ENCODE measurements around the gene FHL1.

The FHL1 gene

DNA sequence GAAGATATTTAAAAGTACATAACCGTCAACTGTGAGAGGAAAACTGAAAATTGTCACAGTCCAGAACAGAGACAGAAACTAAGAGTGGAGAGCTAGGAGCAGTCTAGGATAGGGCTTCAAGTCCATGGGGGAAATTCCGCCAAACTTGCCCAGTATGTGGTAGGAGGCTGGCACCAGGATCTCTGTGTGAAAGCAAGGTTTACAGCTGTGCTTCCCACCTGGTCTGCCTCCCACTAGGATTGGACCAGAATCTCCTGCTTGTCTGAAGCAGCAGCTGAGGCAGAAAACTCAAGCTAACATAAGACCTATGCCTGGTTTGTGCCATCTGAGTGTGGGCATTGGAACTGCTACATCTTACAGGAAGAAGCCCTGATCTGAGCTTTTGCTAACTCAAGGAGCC is 18.6 kb upstream of the FHL1 start:
- peaks cover 0 to 2% (median 0%) of the 10 kb centered on the region in 4 experiments for H3K4me1 ChIP-seq (ENCODE audit: control extremely low read depth in 1 of 4, control insufficient read depth in 4 of 4, insufficient read depth in 4 of 4, low read length in 3 of 4)
- ChIA-PET CTCF (no interaction called here), POLR2A (no interaction called here)
- no peaks in the 10 kb centered on the region for H3K9me3 ChIP-seq (ENCODE audit: control extremely low read depth in 1 of 5, control insufficient read depth in 4 of 5, insufficient read depth in 2 of 5, low read depth in 1 of 5, low read length in 4 of 5)
- no peak overlapping the region for H3K27ac ChIP-seq (ENCODE audit: insufficient read depth in 1 of 2, low read depth in 1 of 2, low read length in 2 of 2, poor library complexity in 1 of 2, severe bottlenecking in 2 of 2)
- no peaks in the 10 kb centered on the region for H3K36me3 ChIP-seq (ENCODE audit: control insufficient read depth in 4 of 4, insufficient read depth in 4 of 4, low read length in 3 of 4)
- H3K27me3 ChIP-seq (replicated peaks in 2 of 5; ENCODE audit: control insufficient read depth in 4 of 5, insufficient read depth in 5 of 5, low read length in 4 of 5) = no peaks in the 10 kb centered on the region
- no peak for DNase-seq
- no peak overlapping the region for H3K4me3 ChIP-seq (ENCODE audit: control insufficient read depth in 1 of 7, extremely low read depth in 1 of 7, insufficient read depth in 4 of 7, low read depth in 2 of 7, low read length in 6 of 7)
- 90% methylated on average over 2 of the region's 2 CpGs for WGBS (ENCODE audit: insufficient coverage)

- CTCF ChIA-PET = interaction anchor here (1.0 to 1.1 kb wide), 2 partner anchors 12 to 103 kb away, joined by 3 read pairs; no protein-coding TSS in a partner anchor
- Histone ChIP-seq H3K9me3 (ENCODE audit: control extremely low read depth in 1 of 5, control insufficient read depth in 4 of 5, insufficient read depth in 2 of 5, low read depth in 1 of 5, low read length in 4 of 5) (no peaks in the 10 kb centered on the region), H3K27me3 (replicated peaks in 2 of 5; ENCODE audit: control insufficient read depth in 4 of 5, insufficient read depth in 5 of 5, low read length in 4 of 5) (no peaks in the 10 kb centered on the region), H3K4me3 (ENCODE audit: control insufficient read depth in 1 of 7, extremely low read depth in 1 of 7, insufficient read depth in 4 of 7, low read depth in 2 of 7, low read length in 6 of 7) (no peak overlapping the region), H3K36me3 (ENCODE audit: control insufficient read depth in 4 of 4, insufficient read depth in 4 of 4, low read length in 3 of 4) (no peaks in the 10 kb centered on the region), H3K27ac (ENCODE audit: insufficient read depth in 1 of 2, low read depth in 1 of 2, low read length in 2 of 2, poor library complexity in 1 of 2, severe bottlenecking in 2 of 2) (no peak overlapping the region), H3K4me1 (ENCODE audit: control extremely low read depth in 1 of 4, control insufficient read depth in 4 of 4, insufficient read depth in 4 of 4, low read length in 3 of 4) (peaks cover 0 to 2% (median 0%) of the 10 kb centered on the region in 4 experiments)
- DNase-seq = peak in 2 of 3 donors; percentile 42 to 47
- POLR2A ChIA-PET = no interaction called here
- WGBS (ENCODE audit: insufficient coverage) = 95% methylated on average over 4 of the region's 6 CpGs
Measured at GRCh38 chrX:136130931-136131833, 16.2 kb upstream of the FHL1 start.

GRCh38 chrX:136138939-136139338 is 8.4 kb upstream of the FHL1 start:
- ChIA-PET POLR2A (no interaction called here), CTCF (no interaction called here)
- Histone ChIP-seq H3K27ac (ENCODE audit: insufficient read depth in 1 of 2, low read depth in 1 of 2, low read length in 2 of 2, poor library complexity in 1 of 2, severe bottlenecking in 2 of 2) (no peak overlapping the region), H3K4me1 (ENCODE audit: control extremely low read depth in 1 of 4, control insufficient read depth in 4 of 4, insufficient read depth in 4 of 4, low read length in 3 of 4) (peaks cover 0 to 5% (median under 1%) of the 10 kb centered on the region in 4 experiments), H3K36me3 (ENCODE audit: control insufficient read depth in 4 of 4, insufficient read depth in 4 of 4, low read length in 3 of 4) (no peaks in the 10 kb centered on the region), H3K4me3 (ENCODE audit: control insufficient read depth in 1 of 7, extremely low read depth in 1 of 7, insufficient read depth in 4 of 7, low read depth in 2 of 7, low read length in 6 of 7) (no peak overlapping the region), H3K27me3 (replicated peaks in 2 of 5; ENCODE audit: control insufficient read depth in 4 of 5, insufficient read depth in 5 of 5, low read length in 4 of 5) (no peaks in the 10 kb centered on the region), H3K9me3 (ENCODE audit: control extremely low read depth in 1 of 5, control insufficient read depth in 4 of 5, insufficient read depth in 2 of 5, low read depth in 1 of 5, low read length in 4 of 5) (no peaks in the 10 kb centered on the region)
- no peak for DNase-seq
- WGBS (ENCODE audit: insufficient coverage) = no CpG with 5 or more reads among the region's 4 CpGs

DNA sequence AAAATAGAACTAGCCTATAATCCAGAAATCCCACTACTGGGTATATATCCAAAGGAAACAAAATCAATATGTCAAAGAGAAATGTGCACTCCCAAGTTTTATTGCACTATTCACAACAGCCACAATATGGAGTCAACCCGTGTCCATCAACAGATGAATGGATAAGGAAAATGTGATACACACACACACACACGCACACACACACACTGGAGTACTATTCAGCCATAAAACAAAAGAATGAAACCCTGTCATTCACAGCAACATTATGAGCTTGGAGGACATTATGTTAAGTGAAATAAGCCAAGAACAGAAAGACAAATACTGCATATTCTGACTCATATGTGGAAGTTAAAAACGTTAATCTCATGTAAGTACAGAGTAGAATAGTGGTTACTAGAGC is 5.8 kb upstream of the FHL1 start:
- ChIA-PET POLR2A (no interaction called here), CTCF (no interaction called here)
- Histone ChIP-seq H3K9me3 (ENCODE audit: control extremely low read depth in 1 of 5, control insufficient read depth in 4 of 5, insufficient read depth in 2 of 5, low read depth in 1 of 5, low read length in 4 of 5) (no peaks in the 10 kb centered on the region), H3K4me1 (ENCODE audit: control extremely low read depth in 1 of 4, control insufficient read depth in 4 of 4, insufficient read depth in 4 of 4, low read length in 3 of 4) (peaks cover 4 to 15% (median 8%) of the 10 kb centered on the region in 4 experiments), H3K4me3 (ENCODE audit: control insufficient read depth in 1 of 7, extremely low read depth in 1 of 7, insufficient read depth in 4 of 7, low read depth in 2 of 7, low read length in 6 of 7) (no peak overlapping the region), H3K27me3 (replicated peaks in 2 of 5; ENCODE audit: control insufficient read depth in 4 of 5, insufficient read depth in 5 of 5, low read length in 4 of 5) (peaks cover 0 to under 1% (median 0%) of the 10 kb centered on the region in 5 experiments), H3K36me3 (ENCODE audit: control insufficient read depth in 4 of 4, insufficient read depth in 4 of 4, low read length in 3 of 4) (no peaks in the 10 kb centered on the region), H3K27ac (ENCODE audit: insufficient read depth in 1 of 2, low read depth in 1 of 2, low read length in 2 of 2, poor library complexity in 1 of 2, severe bottlenecking in 2 of 2) (no peak overlapping the region)
- DNase-seq = no peak
- WGBS (ENCODE audit: insufficient coverage) = 69% methylated on average over 1 of the region's 3 CpGs

DNA sequence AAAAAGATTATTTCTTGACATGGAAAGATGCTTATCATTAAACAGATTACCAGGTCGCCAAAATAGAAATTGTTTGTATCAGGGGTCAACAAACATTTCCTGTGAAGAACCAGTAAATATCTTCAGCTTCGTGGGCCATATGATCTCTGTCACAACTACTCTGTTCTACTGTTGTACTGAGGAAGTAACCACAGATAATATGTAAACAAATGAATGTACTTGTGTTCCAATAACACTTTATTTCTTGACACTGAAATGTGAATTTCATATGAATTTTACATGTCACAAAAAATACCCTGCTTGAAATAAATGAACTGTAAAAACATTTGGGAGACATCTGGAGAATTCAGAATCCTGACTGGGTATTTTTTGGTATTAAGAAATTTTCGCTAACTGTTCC is 4.7 kb upstream of the FHL1 start:
- POLR2A ChIA-PET = no interaction called here
- Histone ChIP-seq H3K36me3 (ENCODE audit: control insufficient read depth in 4 of 4, insufficient read depth in 4 of 4, low read length in 3 of 4) (no peaks in the 10 kb centered on the region), H3K4me3 (ENCODE audit: control insufficient read depth in 1 of 7, extremely low read depth in 1 of 7, insufficient read depth in 4 of 7, low read depth in 2 of 7, low read length in 6 of 7) (no peak overlapping the region), H3K9me3 (ENCODE audit: control extremely low read depth in 1 of 5, control insufficient read depth in 4 of 5, insufficient read depth in 2 of 5, low read depth in 1 of 5, low read length in 4 of 5) (no peaks in the 10 kb centered on the region), H3K27ac (ENCODE audit: insufficient read depth in 1 of 2, low read depth in 1 of 2, low read length in 2 of 2, poor library complexity in 1 of 2, severe bottlenecking in 2 of 2) (no peak overlapping the region), H3K4me1 (ENCODE audit: control extremely low read depth in 1 of 4, control insufficient read depth in 4 of 4, insufficient read depth in 4 of 4, low read length in 3 of 4) (peaks cover 6 to 17% (median 10%) of the 10 kb centered on the region in 4 experiments), H3K27me3 (replicated peaks in 2 of 5; ENCODE audit: control insufficient read depth in 4 of 5, insufficient read depth in 5 of 5, low read length in 4 of 5) (peaks cover 0 to 3% (median 0%) of the 10 kb centered on the region in 5 experiments)
- no peak for DNase-seq
- 60% methylated on average over 2 of the region's 3 CpGs for WGBS (ENCODE audit: insufficient coverage)
- CTCF ChIA-PET = no interaction called here

- ChIA-PET POLR2A (no interaction called here), CTCF (interaction anchor here (1.0 kb wide), 1 partner anchor 12 kb away, joined by 3 read pairs; no protein-coding TSS in a partner anchor)
- WGBS (ENCODE audit: insufficient coverage) = 56% methylated on average over 4 of the region's 8 CpGs
- Histone ChIP-seq H3K36me3 (ENCODE audit: control insufficient read depth in 4 of 4, insufficient read depth in 4 of 4, low read length in 3 of 4) (no peaks in the 10 kb centered on the region), H3K9me3 (ENCODE audit: control extremely low read depth in 1 of 5, control insufficient read depth in 4 of 5, insufficient read depth in 2 of 5, low read depth in 1 of 5, low read length in 4 of 5) (no peaks in the 10 kb centered on the region), H3K27me3 (replicated peaks in 2 of 5; ENCODE audit: control insufficient read depth in 4 of 5, insufficient read depth in 5 of 5, low read length in 4 of 5) (peaks cover 0 to 3% (median 0%) of the 10 kb centered on the region in 5 experiments), H3K27ac (ENCODE audit: insufficient read depth in 1 of 2, low read depth in 1 of 2, low read length in 2 of 2, poor library complexity in 1 of 2, severe bottlenecking in 2 of 2) (no peak overlapping the region), H3K4me3 (ENCODE audit: control insufficient read depth in 1 of 7, extremely low read depth in 1 of 7, insufficient read depth in 4 of 7, low read depth in 2 of 7, low read length in 6 of 7) (peak overlapping the region in 2 of 7 experiments; percentile 15 to 57), H3K4me1 (ENCODE audit: control extremely low read depth in 1 of 4, control insufficient read depth in 4 of 4, insufficient read depth in 4 of 4, low read length in 3 of 4) (peaks cover 10 to 22% (median 10%) of the 10 kb centered on the region in 4 experiments)
- peak in 2 of 3 donors; percentile 68 for DNase-seq
Measured at GRCh38 chrX:136143711-136144110, 3.6 kb upstream of the FHL1 start.

Data from common myeloid progenitor, CD34-positive (primary cell).